ENCODE measurements around the gene KRT82. TPM values are rescaled to one million over a fixed set of nuclear protein-coding genes. Genes with fewer than 3 reads are reported as not detected.
"Not testable (repeated sequence)": the region's sequence is repeated elsewhere in the genome, so short reads cannot be mapped to it uniquely, and the experiment has no call there.

KRT82 gene
- total RNA-seq, 2 experiments from 2014 or later = not detected

GRCh38 chr12:52425466-52425865 is 19.3 kb upstream of the KRT82 start:
- Mint-ChIP-seq H3K9me3 (no peaks in the 10 kb centered on the region), H3K27ac (no peak overlapping the region), H3K27me3 (peaks cover 10% of the 10 kb centered on the region), H3K36me3 (no peaks in the 10 kb centered on the region), H3K4me1 (no peaks in the 10 kb centered on the region), H3K4me3 (no peak overlapping the region)
- no peak for DNase-seq

- DNase-seq = no peak
- H3K27me3 Mint-ChIP-seq = peaks cover 3% of the 10 kb centered on the region
- H3K4me1 Mint-ChIP-seq = no peaks in the 10 kb centered on the region
- H3K4me3 Mint-ChIP-seq = no peak overlapping the region
- H3K36me3 Mint-ChIP-seq = no peaks in the 10 kb centered on the region
- H3K27ac Mint-ChIP-seq = no peak overlapping the region
- H3K9me3 Mint-ChIP-seq = no peaks in the 10 kb centered on the region
Measured at GRCh38 chr12:52423661-52424500, 17.7 kb upstream of the KRT82 start.

GRCh38 chr12:52423035-52423434 is 16.9 kb upstream of the KRT82 start:
- Mint-ChIP-seq H3K4me1 (no peaks in the 10 kb centered on the region), H3K4me3 (no peak overlapping the region), H3K36me3 (no peaks in the 10 kb centered on the region), H3K9me3 (no peaks in the 10 kb centered on the region), H3K27ac (no peak overlapping the region), H3K27me3 (peaks cover 3% of the 10 kb centered on the region)
- no peak for DNase-seq

- no peak for DNase-seq
- Mint-ChIP-seq H3K4me1 (no peaks in the 10 kb centered on the region), H3K4me3 (no peak overlapping the region), H3K36me3 (no peaks in the 10 kb centered on the region), H3K27me3 (peaks cover 3% of the 10 kb centered on the region), H3K27ac (no peak overlapping the region), H3K9me3 (no peaks in the 10 kb centered on the region)
Measured at GRCh38 chr12:52419656-52420055, 13.5 kb upstream of the KRT82 start.

GRCh38 chr12:52418576-52419110 is 12.5 kb upstream of the KRT82 start:
- Mint-ChIP-seq H3K27me3 (peaks cover 3% of the 10 kb centered on the region), H3K4me1 (no peaks in the 10 kb centered on the region), H3K9me3 (no peaks in the 10 kb centered on the region), H3K36me3 (no peaks in the 10 kb centered on the region), H3K4me3 (no peak overlapping the region), H3K27ac (no peak overlapping the region)
- no peak for DNase-seq

- no peaks in the 10 kb centered on the region for H3K9me3 Mint-ChIP-seq
- DNase-seq = no peak
- no peaks in the 10 kb centered on the region for H3K36me3 Mint-ChIP-seq
- H3K4me3 Mint-ChIP-seq = no peak overlapping the region
- H3K4me1 Mint-ChIP-seq = no peaks in the 10 kb centered on the region
- no peak overlapping the region for H3K27ac Mint-ChIP-seq
- H3K27me3 Mint-ChIP-seq = peaks cover 3% of the 10 kb centered on the region
Measured at GRCh38 chr12:52417740-52418139, 11.6 kb upstream of the KRT82 start.

GRCh38 chr12:52416795-52417194 is 10.7 kb upstream of the KRT82 start:
- Mint-ChIP-seq H3K4me1 (no peaks in the 10 kb centered on the region), H3K4me3 (no peak overlapping the region), H3K27ac (no peak overlapping the region), H3K9me3 (no peaks in the 10 kb centered on the region), H3K27me3 (no peaks in the 10 kb centered on the region), H3K36me3 (no peaks in the 10 kb centered on the region)
- no peak for DNase-seq

- DNase-seq = no peak
- Mint-ChIP-seq H3K4me1 (no peaks in the 10 kb centered on the region), H3K36me3 (no peaks in the 10 kb centered on the region), H3K4me3 (no peak overlapping the region), H3K27me3 (no peaks in the 10 kb centered on the region), H3K27ac (no peak overlapping the region), H3K9me3 (no peaks in the 10 kb centered on the region)
Measured at GRCh38 chr12:52415870-52416750, 10.0 kb upstream of the KRT82 start.

- Mint-ChIP-seq H3K27ac (no peak overlapping the region), H3K36me3 (no peaks in the 10 kb centered on the region), H3K9me3 (no peaks in the 10 kb centered on the region), H3K27me3 (no peaks in the 10 kb centered on the region), H3K4me3 (no peak overlapping the region), H3K4me1 (no peaks in the 10 kb centered on the region)
- DNase-seq = no peak
Measured at GRCh38 chr12:52414936-52415335, 8.8 kb upstream of the KRT82 start.

- Mint-ChIP-seq H3K9me3 (no peaks in the 10 kb centered on the region), H3K27me3 (no peaks in the 10 kb centered on the region), H3K36me3 (no peaks in the 10 kb centered on the region), H3K4me1 (no peaks in the 10 kb centered on the region), H3K27ac (no peak overlapping the region), H3K4me3 (no peak overlapping the region)
- DNase-seq = no peak
Measured at GRCh38 chr12:52413782-52414345, 7.7 kb upstream of the KRT82 start.

- no peak for DNase-seq
- Mint-ChIP-seq H3K27ac (no peak overlapping the region), H3K4me3 (no peak overlapping the region), H3K36me3 (no peaks in the 10 kb centered on the region), H3K27me3 (no peaks in the 10 kb centered on the region), H3K9me3 (no peaks in the 10 kb centered on the region), H3K4me1 (no peaks in the 10 kb centered on the region)
Measured at GRCh38 chr12:52413202-52413601, 7.1 kb upstream of the KRT82 start.

GRCh38 chr12:52411815-52412214 is 5.7 kb upstream of the KRT82 start:
- Mint-ChIP-seq H3K27ac (no peak overlapping the region), H3K9me3 (no peaks in the 10 kb centered on the region), H3K4me1 (no peaks in the 10 kb centered on the region), H3K27me3 (no peaks in the 10 kb centered on the region), H3K4me3 (no peak overlapping the region), H3K36me3 (no peaks in the 10 kb centered on the region)
- DNase-seq = no peak

GRCh38 chr12:52410589-52411248 is 4.6 kb upstream of the KRT82 start:
- not testable (repeated sequence) for H3K9me3 Mint-ChIP-seq, H3K27ac Mint-ChIP-seq, DNase-seq, H3K4me1 Mint-ChIP-seq, H3K36me3 Mint-ChIP-seq, H3K4me3 Mint-ChIP-seq, H3K27me3 Mint-ChIP-seq

GRCh38 chr12:52407918-52408317 is 1.8 kb upstream of the KRT82 start:
- H3K9me3 Mint-ChIP-seq = no peaks in the 10 kb centered on the region
- no peaks in the 10 kb centered on the region for H3K36me3 Mint-ChIP-seq
- no peak for DNase-seq
- no peaks in the 10 kb centered on the region for H3K4me1 Mint-ChIP-seq
- no peak overlapping the region for H3K27ac Mint-ChIP-seq
- no peak overlapping the region for H3K4me3 Mint-ChIP-seq
- no peaks in the 10 kb centered on the region for H3K27me3 Mint-ChIP-seq

GRCh38 chr12:52404951-52405350 is 1.2 kb downstream of the KRT82 start:
- no peaks in the 10 kb centered on the region for H3K27me3 Mint-ChIP-seq

More at GRCh38 chr12:52404951-52405350, 1.2 kb downstream of the KRT82 start:
- DNase-seq = no peak
- Mint-ChIP-seq H3K4me1 (no peaks in the 10 kb centered on the region), H3K9me3 (no peaks in the 10 kb centered on the region), H3K36me3 (no peaks in the 10 kb centered on the region), H3K4me3 (no peak overlapping the region), H3K27ac (no peak overlapping the region)

Measured in activated naive CD8-positive, alpha-beta T cell treated with anti-CD3 and anti-CD28 coated beads for 36 hours (primary cell).